Measurements from ENCODE around the gene KLF6.
A peak's percentile ranks its signal among the peaks of the same experiment; 100 is the strongest.

The KLF6 gene

GRCh38 chr10:3774018-3774813 lies 10.8 kb downstream of the KLF6 start:
- peak; percentile 49 for DNase-seq

GRCh38 chr10:3773460-3774017 lies 11.5 kb downstream of the KLF6 start:
- peak; percentile 28 for DNase-seq

- DNase-seq: no peak
Observed at GRCh38 chr10:3772361-3773171, 12.4 kb downstream of the KLF6 start.

GRCh38 chr10:3770611-3771110 lies 14.3 kb downstream of the KLF6 start:
- no peak for DNase-seq

GRCh38 chr10:3769556-3769955 lies 15.5 kb downstream of the KLF6 start:
- no peak for DNase-seq

- no peak for DNase-seq
Observed at GRCh38 chr10:3766046-3766756, 18.8 kb downstream of the KLF6 start.

- DNase-seq: no peak
Observed at GRCh38 chr10:3765146-3765545, 19.9 kb downstream of the KLF6 start.

- no peak for DNase-seq
Observed at GRCh38 chr10:3764626-3765112, 20.3 kb downstream of the KLF6 start.

- no peak for DNase-seq
Observed at GRCh38 chr10:3763852-3764625, 21.0 kb downstream of the KLF6 start.

- no peak for DNase-seq
Observed at GRCh38 chr10:3763035-3763456, 22.0 kb downstream of the KLF6 start.

GRCh38 chr10:3762309-3762708 lies 22.7 kb downstream of the KLF6 start:
- no peak for DNase-seq

- no peak for DNase-seq
Observed at GRCh38 chr10:3761904-3762303, 23.1 kb downstream of the KLF6 start.

GRCh38 chr10:3761021-3761686 lies 23.9 kb downstream of the KLF6 start:
- peak; percentile 41 for DNase-seq

- DNase-seq: no peak
Observed at GRCh38 chr10:3760083-3760482, 24.9 kb downstream of the KLF6 start.

- no peak for DNase-seq
Observed at GRCh38 chr10:3759397-3759796, 25.6 kb downstream of the KLF6 start.

- no peak for DNase-seq
Observed at GRCh38 chr10:3758491-3758970, 26.5 kb downstream of the KLF6 start.

GRCh38 chr10:3757638-3758490 lies 27.1 kb downstream of the KLF6 start:
- peak; percentile 54 for DNase-seq

GRCh38 chr10:3757250-3757637 lies 27.8 kb downstream of the KLF6 start:
- DNase-seq: no peak

GRCh38 chr10:3756360-3756740 lies 28.7 kb downstream of the KLF6 start:
- DNase-seq: no peak

Data from CD4-positive, alpha-beta T cell treated with Interferon gamma for 1 hour (primary cell).